Measurements from ENCODE around the gene PDLIM1.
A peak's percentile ranks its signal among the peaks of the same experiment; 100 is the strongest.

Gene PDLIM1

GRCh38 chr10:95287281-95287680, 3.5 kb downstream of the PDLIM1 start:
- no peak for DNase-seq

- no peak for DNase-seq
These were observed 4.1 kb downstream of the PDLIM1 start for GRCh38 chr10:95286707-95287106.

GRCh38 chr10:95285556-95285955, 5.2 kb downstream of the PDLIM1 start:
- DNase-seq = no peak

GRCh38 chr10:95284807-95285206, 6.0 kb downstream of the PDLIM1 start:
- no peak for DNase-seq

GRCh38 chr10:95282107-95282506, 8.7 kb downstream of the PDLIM1 start:
- DNase-seq = no peak

- no peak for DNase-seq
These were observed 9.6 kb downstream of the PDLIM1 start for GRCh38 chr10:95281206-95281605.

GRCh38 chr10:95280637-95281036, 10.2 kb downstream of the PDLIM1 start:
- DNase-seq = no peak

- peak; percentile 47 for DNase-seq
These were observed 11.6 kb downstream of the PDLIM1 start for GRCh38 chr10:95279042-95279820.

GRCh38 chr10:95278061-95278988, 12.5 kb downstream of the PDLIM1 start:
- no peak for DNase-seq

- DNase-seq = no peak
These were observed 13.2 kb downstream of the PDLIM1 start for GRCh38 chr10:95277614-95278013.

- DNase-seq = no peak
These were observed 13.6 kb downstream of the PDLIM1 start for GRCh38 chr10:95277201-95277570.

GRCh38 chr10:95276367-95277200, 14.2 kb downstream of the PDLIM1 start:
- no peak for DNase-seq

- no peak for DNase-seq
These were observed 15.0 kb downstream of the PDLIM1 start for GRCh38 chr10:95275726-95276366.

GRCh38 chr10:95273393-95274312, 17.1 kb downstream of the PDLIM1 start:
- DNase-seq = peak; percentile 24

- no peak for DNase-seq
These were observed 22.4 kb downstream of the PDLIM1 start for GRCh38 chr10:95268438-95268837.

- DNase-seq = no peak
These were observed 23.6 kb downstream of the PDLIM1 start for GRCh38 chr10:95267251-95267650.

- no peak for DNase-seq
These were observed 24.1 kb downstream of the PDLIM1 start for GRCh38 chr10:95266674-95267095.

- no peak for DNase-seq
These were observed 25.2 kb downstream of the PDLIM1 start for GRCh38 chr10:95265572-95265971.

- no peak for DNase-seq
These were observed 26.4 kb downstream of the PDLIM1 start for GRCh38 chr10:95264227-95265051.

GRCh38 chr10:95263864-95264226, 27.0 kb downstream of the PDLIM1 start:
- no peak for DNase-seq

Measured in amniotic stem cell (primary cell).